ENCODE measurements around the gene ELANE.

DNA sequence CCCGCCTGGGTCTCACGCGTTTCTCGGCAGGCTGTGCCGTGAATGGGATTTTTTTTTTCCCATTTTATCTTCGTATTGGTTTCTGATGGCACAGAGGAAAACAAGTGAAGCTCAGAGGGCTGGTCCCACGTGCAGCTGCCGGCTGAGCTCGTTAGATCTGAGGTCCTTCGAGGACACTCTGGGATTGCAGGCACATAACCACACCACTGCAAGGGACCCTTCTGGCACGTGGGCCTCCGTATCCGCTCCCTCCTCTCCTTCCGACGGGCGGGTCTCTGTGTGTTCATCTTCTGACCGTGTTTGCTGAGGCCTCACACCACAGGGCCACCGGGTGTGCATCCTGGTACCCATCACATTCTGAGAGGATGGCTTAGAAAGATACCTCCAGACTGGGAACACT lies 24.0 kb downstream of the ELANE start:
- TF ChIP-seq, protein P1, sequence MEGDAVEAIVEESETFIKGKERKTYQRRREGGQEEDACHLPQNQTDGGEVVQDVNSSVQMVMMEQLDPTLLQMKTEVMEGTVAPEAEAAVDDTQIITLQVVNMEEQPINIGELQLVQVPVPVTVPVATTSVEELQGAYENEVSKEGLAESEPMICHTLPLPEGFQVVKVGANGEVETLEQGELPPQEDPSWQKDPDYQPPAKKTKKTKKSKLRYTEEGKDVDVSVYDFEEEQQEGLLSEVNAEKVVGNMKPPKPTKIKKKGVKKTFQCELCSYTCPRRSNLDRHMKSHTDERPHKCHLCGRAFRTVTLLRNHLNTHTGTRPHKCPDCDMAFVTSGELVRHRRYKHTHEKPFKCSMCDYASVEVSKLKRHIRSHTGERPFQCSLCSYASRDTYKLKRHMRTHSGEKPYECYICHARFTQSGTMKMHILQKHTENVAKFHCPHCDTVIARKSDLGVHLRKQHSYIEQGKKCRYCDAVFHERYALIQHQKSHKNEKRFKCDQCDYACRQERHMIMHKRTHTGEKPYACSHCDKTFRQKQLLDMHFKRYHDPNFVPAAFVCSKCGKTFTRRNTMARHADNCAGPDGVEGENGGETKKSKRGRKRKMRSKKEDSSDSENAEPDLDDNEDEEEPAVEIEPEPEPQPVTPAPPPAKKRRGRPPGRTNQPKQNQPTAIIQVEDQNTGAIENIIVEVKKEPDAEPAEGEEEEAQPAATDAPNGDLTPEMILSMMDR (IDR thresholded peaks at IDR 0.05; ENCODE audit: low read length) = no peak
- no peak for TF ChIP-seq EZH2 (IDR thresholded peaks at IDR 0.05; ENCODE audit: borderline replicate concordance, low read length)
